GM19099 (cell line): ENCODE data around the gene TMUB2.

Experiments
- POLR2A ChIP-seq: IDR thresholded peaks from 3 replicates; pipeline ENCODE4 v1.6.1; 2011; ENCODE audit warnings: low read depth; ENCODE audit not compliant: insufficient read length; ENCODE audit errors: extremely low read depth

TMUB2 gene

DNA sequence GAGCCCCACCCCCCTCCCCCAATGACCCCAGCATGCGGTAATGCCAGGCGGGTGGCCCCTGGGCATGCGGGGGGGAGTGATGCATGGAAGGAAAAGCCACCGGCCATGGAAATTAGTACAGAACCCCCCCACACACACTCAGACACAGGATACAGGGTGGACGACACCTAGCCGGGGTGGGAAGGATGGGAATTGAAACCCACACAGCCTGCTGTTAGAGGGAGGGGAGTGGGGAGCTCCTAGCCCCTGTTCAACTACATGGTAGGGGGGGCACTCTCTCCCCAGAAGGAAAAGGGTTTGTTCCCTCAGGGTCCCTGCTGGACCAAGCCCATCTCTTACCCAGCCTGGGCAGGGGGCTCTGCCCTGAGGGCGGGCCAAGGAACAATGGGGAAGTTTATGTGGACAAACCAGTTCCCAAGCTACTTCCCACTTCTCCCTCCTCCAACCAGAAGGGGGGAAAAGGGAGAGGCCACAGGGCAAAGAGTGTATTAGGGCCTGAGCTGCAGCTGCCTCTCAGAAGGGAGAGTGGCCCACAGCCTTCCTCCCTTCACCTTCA lies 5.2 kb downstream of the TMUB2 start:
- no peak for TF ChIP-seq POLR2A

DNA sequence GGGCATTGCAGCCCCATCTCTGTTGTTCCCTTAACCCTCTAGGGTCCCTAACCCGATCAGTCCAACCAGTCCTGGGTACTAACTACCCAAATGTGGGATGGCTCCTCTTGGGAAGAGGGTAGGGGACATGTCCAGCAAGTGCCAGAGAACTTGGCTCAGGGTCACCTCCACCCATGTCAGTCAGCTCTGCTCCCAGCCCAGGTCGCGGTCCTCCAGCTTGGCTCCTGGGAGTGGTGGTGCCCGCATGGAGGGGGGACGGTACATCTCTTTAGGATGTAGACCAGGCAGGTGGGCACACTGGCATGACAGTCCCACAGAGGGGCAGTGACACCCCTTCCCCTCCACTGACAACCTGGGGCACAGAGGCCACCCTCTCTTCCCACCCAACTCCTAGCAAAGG lies 6.0 kb downstream of the TMUB2 start:
- TF ChIP-seq POLR2A = no peak

DNA sequence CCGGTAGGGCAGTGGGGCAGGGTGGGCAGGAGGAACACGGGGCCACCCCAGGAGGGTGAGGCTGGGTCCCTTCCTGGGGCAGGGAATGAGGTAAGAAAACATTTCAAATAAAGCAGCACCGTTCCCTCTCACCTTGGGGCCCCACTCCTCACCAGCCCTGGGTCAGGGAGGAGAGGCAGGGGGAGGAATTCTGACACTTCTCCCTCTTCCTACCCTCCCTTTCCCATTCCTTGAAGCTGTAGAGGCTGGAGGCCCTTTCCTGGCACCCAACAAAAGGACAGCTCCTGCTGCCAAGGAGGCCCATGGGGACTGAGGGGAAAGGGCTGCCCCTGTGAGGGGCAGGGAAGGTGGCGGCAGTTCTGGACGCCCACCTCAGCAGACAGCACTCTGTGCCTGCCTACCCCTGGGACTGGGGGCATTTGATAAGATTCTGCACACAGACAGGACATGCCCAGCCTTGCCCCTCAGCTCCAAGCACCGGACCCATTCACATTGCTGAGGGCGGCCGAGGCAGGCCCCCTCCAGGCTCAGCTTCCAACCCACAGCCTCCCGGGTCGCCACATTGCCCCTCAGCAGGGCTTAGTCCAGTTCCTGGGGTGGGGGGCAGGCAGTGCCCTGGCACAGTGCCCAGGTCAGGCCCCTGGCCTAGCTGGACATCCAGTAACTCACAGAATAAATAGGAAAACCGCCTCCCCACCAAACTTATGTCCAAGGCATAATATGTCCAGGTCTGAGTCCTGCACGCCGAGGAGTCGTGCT lies 6.7 kb downstream of the TMUB2 start:
- no peak for TF ChIP-seq POLR2A

DNA sequence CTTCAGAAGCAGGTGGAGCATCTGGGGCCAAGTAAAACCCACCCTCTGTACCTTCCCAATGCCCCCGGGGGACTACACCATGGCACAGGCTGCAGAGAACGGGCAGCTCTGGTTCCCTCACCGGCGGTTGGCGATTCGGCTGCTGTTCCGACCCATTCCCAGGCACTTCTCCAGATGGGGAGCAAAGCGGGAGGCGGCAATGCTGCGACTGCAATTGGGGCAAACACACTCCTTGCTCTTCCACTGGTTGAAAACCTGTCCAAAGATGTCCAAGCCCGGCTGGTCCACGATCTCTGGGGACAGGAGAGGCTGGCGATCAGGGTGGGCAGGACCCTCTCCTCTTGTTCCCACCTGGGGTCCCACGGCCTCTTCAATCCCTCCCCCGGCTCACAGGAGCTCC lies 10.3 kb downstream of the TMUB2 start:
- TF ChIP-seq POLR2A = no peak

DNA sequence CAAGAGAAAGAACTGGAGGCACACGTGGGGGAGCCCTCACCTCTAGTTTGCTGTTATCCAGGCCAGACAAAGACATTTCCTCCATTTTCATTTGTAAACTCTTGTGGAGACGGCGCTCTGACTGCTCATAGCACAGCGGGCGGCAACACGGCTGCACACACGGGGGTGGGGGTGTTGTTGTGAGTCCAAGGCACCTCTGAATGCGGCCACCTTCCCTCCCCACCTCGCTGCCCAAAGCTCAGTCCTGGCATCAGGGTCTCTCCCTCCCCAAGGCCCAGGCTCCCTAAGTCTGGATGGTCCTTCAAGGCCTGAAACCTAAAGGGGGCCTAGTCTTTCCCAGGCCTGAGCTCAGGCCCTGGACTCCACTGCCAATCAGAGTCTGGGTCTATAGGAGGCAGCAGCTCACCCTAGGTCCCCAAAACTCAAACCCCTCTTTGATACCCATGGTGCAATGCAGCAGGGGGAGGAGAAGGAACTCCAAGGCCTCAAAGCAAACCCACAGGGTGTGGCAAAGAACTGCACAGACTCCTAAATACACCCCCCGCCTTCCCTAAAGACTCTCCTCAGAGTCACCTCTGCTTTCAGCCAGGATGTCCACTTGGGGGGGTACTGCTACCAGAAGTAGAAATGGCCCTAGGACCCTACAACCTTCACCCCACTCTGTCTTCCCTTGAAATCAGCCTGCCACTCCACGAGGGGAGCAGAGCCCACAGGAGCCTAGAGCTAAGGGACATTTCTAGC lies 11.4 kb downstream of the TMUB2 start:
- TF ChIP-seq POLR2A = no peak

DNA sequence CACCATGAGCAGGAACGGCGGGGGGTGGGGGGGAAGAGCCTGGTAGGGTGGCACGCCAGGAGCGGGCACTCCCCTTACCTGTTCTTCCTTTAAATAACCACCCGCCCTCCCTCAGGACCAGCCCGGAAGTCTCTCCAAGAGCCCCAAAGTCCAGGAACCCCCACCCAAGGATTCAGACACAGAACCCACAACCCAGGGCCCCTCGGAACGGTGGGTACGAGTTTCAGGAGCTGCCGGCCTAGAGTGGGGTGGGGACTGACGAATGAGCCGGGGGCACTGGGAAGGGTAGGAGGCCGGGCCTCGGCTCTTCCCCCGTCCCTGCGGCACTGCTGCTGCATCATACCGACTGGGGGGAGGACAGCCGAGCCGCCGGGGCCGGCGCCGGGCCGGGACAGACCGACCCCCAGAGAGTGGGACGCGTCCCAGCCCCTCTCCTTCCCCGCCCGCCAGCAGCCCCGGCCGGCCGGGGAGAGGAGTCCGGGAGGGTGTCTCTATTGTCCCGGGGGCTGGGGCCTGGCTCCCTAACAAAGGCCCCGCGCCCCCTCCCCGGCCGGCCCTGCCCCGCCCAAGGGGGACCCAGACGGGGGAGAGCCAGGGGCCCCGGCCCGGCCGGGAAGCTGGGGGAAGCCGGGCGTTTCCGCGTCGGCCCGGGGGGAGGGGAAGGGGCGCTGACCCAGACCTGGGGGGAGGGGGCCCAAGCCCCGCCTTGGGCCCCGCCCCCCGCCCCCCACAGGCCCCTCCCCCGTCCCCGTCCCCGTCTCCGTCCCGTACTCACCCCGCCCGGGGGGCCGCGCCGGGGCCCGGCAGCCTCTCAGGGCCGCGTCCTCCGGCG lies 12.2 kb downstream of the TMUB2 start:
- TF ChIP-seq POLR2A = peak; percentile 61

DNA sequence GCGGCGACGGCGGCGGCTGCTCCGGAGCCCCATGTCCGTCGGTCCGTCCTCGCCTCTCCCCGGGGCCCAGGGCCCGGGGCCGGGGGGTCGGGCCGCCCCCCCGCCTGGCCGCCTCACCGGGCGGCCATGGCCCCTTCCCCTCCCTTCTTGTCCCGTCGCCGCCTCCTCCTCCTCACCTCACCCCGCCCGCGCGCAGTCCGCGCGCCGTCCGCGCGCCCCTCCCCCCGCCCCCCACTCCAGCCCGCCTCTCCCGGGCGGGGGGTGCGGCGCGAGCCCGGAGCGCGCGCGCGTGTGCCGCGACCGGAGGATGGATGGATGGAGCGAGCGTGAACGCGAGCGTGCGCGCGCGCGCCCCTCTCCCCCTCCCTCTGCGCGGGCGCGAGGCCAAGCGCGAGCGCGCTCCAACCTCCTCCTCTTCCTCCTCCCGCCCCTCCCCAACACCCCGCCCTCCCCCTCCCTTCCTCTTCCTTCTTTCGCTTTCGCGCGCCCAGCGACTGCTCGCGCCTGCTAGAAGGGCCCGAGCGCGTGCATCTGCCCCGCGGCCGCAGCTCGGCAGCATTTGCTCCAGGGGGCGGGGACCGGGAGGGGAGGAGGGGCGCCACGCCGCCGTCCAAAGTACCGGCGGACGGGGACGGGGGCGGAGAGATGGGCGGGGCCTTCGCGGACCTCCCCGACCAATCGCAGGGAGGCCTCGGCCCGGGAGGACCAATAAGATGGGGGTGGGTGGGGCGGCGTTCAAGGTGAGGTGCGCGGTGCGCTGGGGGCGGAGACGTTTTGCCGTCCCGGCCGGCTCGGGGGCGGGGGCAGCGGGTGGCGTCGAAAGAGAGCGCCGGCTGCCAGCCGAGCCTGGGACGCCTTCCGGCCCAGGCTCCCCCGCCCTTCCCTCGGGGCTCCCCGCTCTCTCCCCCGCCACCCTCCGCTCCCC lies 13.0 kb downstream of the TMUB2 start, which contains the start of gene ATXN7L3:
ATXN7L3 (minus strand) TSS at position 332 of the 925 bp plus-strand sequence. CDS start 1,814 bp downstream, outside the sequence.
- peak; percentile 1 for TF ChIP-seq POLR2A

DNA sequence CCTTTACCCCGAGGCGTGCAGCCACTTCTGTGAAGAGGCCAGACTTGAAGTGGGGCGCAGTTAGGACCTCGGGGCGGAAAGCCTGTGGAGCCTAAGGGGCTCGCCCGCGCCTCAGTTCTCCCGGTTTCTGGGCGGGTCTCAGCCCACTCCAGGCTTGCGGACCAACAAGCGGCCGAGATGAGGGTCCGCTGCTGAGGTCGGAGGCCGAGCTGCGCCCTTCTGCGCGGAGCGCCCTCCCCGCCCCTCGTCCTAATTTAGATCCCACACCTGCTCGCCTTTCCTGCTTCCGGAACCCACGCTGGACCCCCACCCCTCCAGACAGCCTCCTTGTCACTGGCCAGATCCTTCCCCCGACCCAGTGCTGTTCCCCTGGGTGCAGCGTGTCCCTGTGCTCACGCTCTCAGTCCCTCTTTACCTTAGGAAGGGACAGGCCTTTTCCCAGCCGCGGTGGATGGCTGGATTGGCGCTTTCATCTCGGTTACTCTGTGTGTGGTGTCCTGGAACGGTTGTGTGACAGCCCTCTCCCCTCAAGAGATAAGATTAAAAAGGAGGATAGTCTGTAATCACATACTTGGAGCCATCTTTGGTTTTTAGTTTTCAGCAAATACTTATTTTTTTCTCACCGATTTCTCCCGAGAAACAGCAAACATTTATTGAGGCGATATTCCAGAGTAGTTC lies 13.8 kb downstream of the TMUB2 start:
- TF ChIP-seq POLR2A = peak; percentile 69

DNA sequence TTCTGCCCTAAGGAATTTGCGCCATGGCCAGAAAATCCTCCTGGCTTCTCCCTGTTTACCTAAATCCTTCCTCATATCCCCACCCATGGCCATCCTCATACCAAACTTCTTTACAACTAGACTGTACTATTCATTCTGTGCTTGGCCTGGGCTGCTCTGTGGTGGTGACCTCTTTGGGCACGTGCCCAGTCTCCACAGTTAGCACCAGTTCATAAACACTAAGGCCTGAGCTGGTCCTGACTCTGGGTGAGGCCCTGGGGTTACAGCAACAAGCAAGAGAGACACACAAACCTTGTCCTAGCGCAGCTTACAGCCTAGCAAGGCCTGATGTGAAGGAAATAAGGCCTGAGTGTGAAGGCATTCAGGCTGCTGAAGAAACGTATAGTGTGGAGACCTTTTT lies 16.0 kb downstream of the TMUB2 start:
- no peak for TF ChIP-seq POLR2A

DNA sequence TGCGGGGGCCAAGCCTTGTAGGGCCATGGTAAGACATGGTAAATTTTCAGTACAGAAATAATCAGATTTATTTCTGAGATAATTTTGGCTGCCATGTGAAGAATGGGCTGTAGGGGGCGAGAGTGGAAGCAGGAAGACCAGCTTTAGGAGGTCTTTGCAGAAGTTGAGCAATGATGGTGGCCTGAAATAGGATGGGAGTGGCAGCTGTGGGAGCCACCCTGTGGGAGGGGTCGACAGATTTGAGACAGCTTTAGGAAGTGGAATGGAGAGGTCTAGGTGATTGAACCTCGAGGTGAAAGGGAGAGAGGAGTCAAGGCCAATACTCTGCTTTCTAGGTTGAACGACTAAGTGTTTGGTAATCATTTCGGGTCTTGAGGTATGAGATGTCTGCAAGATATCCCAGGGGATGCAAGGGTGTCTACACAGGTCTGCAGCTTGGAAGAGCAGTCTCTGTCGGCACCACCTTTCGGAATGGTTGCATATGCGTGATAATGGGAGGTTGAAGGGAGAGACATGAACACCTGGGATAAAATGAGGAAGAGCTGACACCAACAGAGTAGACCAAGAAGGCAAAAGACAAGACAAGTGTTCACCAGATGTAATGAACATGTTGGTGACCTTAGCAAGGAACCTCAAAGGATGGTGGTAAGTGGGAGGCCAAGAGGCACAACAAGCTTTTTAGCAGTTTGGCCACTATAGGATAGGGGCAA lies 17.1 kb downstream of the TMUB2 start:
- peak; percentile 9 for TF ChIP-seq POLR2A

DNA sequence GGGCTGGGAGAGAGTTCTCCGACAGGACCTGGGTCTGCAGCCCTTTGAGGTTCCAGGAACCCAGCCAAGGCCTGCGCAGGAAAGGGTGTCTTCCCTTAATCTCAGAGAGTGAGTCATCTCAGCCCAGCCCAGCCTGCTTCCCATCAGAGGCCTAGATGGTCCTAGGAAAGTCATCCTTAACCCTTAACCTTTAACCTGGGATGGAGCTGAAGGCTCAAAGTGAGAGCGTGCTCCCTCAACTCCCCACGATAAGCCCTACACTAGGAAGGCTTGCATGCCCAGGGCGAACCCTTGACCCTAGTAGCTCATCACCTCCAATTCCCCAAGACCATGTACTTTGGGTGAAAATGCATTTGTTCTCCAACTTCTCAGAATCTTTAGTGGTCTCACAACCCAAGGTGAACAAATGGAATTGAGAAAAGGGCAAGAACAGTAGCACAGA lies 17.7 kb downstream of the TMUB2 start:
- peak; percentile 0 for TF ChIP-seq POLR2A

DNA sequence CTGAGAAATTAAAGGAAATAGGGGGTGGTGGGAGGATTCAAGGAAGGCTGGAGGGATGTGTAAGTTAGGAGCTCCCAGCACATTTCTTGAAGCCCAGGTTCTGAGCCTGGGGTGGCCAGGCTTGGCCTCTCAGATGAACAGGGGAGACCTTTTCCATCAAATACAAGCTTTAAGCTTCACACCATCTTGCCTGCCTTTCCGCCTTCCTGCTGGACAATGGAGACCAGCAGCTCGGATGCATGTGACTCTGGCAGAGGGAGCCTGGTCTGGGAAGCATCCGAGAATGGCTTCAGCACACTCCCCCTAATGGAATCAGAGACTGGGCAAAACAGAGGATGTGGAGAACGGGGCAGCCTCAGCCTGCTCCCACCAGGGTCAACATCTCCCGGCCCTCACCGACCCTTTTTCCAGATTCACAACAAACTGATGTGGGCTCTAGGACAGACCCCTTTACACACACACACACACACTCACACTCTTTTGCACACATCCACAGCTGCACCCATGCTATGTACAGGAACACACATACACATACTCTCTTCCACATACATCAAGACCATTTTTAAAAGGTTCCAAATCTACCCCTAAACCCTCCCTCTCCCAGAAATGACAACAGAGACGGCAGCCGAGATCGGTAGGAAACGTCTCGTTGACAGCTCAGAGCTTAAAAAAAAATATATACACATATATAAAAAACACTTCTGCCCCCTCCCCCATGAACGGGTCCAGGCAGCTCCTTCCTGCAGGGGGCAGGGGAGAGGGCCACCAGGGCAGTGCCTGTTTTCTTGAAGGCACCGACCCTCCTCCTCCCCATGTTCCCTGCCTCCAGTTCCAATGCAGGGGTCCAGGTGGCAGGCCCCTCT lies 19.4 kb downstream of the TMUB2 start:
- peak; percentile 6 for TF ChIP-seq POLR2A
